DND-41 (cell line): Measurements from ENCODE around the gene QSOX1.

ENCODE experiments used
- EZH2 ChIP-seq: IDR thresholded peaks from 3 replicates; pipeline ENCODE4 v1.6.1; 2012; ENCODE audit warnings: borderline replicate concordance, low read depth, mild to moderate bottlenecking, moderate library complexity, low read length, inconsistent platforms; ENCODE audit not compliant: severe bottlenecking
- TF ChIP-seq, protein P1 (sequence below): IDR thresholded peaks from 2 replicates; pipeline ENCODE4 v1.5.1; 2012; ENCODE audit warnings: borderline replicate concordance, low read length, moderate library complexity, mild to moderate bottlenecking; ENCODE audit not compliant: poor library complexity, severe bottlenecking; ENCODE audit errors: extremely low read depth

DNA sequence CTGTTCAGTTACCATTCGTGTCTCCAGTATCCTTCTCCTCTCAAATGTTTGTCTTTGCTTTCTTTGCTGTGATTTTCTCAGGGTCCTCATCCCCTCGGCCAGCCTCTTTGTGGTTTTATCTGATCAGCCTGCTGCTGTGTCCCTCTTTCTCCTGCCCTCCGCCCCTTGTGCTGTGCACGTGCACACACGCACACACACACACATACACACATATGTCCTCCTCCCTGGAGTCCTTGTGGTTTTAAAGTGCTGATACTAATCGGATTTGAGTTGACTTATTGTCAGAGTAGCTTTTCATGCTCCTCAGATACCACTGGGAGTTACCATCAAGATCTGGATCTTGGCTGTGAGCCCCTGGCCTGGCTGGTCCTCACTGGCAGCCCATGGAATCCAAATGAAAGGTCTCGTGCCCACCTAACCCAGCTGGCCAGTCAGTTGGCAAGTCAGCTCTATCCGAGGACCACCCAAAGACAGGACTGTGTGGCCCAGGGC, 34.1 kb downstream of the QSOX1 start:
- TF ChIP-seq, protein P1, sequence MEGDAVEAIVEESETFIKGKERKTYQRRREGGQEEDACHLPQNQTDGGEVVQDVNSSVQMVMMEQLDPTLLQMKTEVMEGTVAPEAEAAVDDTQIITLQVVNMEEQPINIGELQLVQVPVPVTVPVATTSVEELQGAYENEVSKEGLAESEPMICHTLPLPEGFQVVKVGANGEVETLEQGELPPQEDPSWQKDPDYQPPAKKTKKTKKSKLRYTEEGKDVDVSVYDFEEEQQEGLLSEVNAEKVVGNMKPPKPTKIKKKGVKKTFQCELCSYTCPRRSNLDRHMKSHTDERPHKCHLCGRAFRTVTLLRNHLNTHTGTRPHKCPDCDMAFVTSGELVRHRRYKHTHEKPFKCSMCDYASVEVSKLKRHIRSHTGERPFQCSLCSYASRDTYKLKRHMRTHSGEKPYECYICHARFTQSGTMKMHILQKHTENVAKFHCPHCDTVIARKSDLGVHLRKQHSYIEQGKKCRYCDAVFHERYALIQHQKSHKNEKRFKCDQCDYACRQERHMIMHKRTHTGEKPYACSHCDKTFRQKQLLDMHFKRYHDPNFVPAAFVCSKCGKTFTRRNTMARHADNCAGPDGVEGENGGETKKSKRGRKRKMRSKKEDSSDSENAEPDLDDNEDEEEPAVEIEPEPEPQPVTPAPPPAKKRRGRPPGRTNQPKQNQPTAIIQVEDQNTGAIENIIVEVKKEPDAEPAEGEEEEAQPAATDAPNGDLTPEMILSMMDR = no peak
- TF ChIP-seq EZH2 = no peak
